HepG2 (cell line): ENCODE measurements around the gene METTL23. TPM values are rescaled to one million over a fixed set of nuclear protein-coding genes. Genes with fewer than 3 reads are reported as not detected.

Experiments used
- AHR ChIP-seq: IDR thresholded peaks from 2 replicates; pipeline ENCODE4 v1.6.1; 2018; ENCODE audit warnings: missing genetic modification reagents, missing compliant biosample characterization
- EED ChIP-seq: sonication (generic); formaldehyde crosslinking; IDR thresholded peaks from 2 replicates; pipeline ENCODE4 v1.5.0; 2020; ENCODE audit warnings: mild to moderate bottlenecking, missing genetic modification reagents
- KDM5B ChIP-seq: sonication (generic); formaldehyde crosslinking; IDR thresholded peaks from 2 replicates; pipeline ENCODE4 v1.4.0; 2020; ENCODE audit warnings: missing genetic modification reagents, mild to moderate bottlenecking, borderline replicate concordance
- MBNL3 ChIP-seq: fragments of 250-450 bp; sonication (Bioruptor Pico); conservative IDR thresholded peaks from 2 replicates; pipeline ENCODE4 v1.8.0; 2022; ENCODE audit warnings: mild to moderate bottlenecking, inconsistent platforms
- NR2C2 ChIP-seq: sonication (generic); formaldehyde crosslinking; IDR thresholded peaks from 2 replicates; pipeline ENCODE4 v1.4.0; 2020; ENCODE audit warnings: missing genetic modification reagents, mild to moderate bottlenecking, moderate library complexity, borderline replicate concordance
- PAX8 ChIP-seq: sonication (generic); formaldehyde crosslinking; IDR thresholded peaks from 2 replicates; pipeline ENCODE4 v1.8.0; 2022; ENCODE audit warnings: mild to moderate bottlenecking, missing genetic modification reagents, borderline replicate concordance
- XRCC5 ChIP-seq: fragments of 200-400 bp; formaldehyde crosslinking; optimal IDR thresholded peaks from 2 replicates; pipeline ENCODE3; 2017; ENCODE audit warnings: mild to moderate bottlenecking, low read length
- ZBTB21 ChIP-seq: sonication (generic); formaldehyde crosslinking; IDR thresholded peaks from 2 replicates; pipeline ENCODE4 v1.4.0; 2020; ENCODE audit warnings: missing genetic modification reagents
- ZFX ChIP-seq: sonication (generic); formaldehyde crosslinking; IDR thresholded peaks from 2 replicates; pipeline ENCODE4 v1.4.0; 2020; ENCODE audit warnings: mild to moderate bottlenecking, low read depth, missing genetic modification reagents, moderate library complexity
- ZNF225 ChIP-seq: sonication (generic); formaldehyde crosslinking; IDR thresholded peaks from 2 replicates; pipeline ENCODE4 v1.4.0; 2020; ENCODE audit warnings: mild to moderate bottlenecking, missing genetic modification reagents
- ZNF589 ChIP-seq: sonication (generic); formaldehyde crosslinking; conservative IDR thresholded peaks from 2 replicates; pipeline ENCODE4 v1.8.0; 2022; ENCODE audit warnings: mild to moderate bottlenecking, moderate library complexity, missing genetic modification reagents
- ZNF598 ChIP-seq: sonication (generic); formaldehyde crosslinking; IDR thresholded peaks from 2 replicates; pipeline ENCODE4 v1.5.1; 2020; ENCODE audit warnings: mild to moderate bottlenecking, missing genetic modification reagents, borderline replicate concordance
- ZNF788 ChIP-seq: sonication (generic); formaldehyde crosslinking; IDR thresholded peaks from 2 replicates; pipeline ENCODE4 v1.5.0; 2020; ENCODE audit warnings: mild to moderate bottlenecking, missing genetic modification reagents, borderline replicate concordance
- ZSCAN31 ChIP-seq: sonication (generic); formaldehyde crosslinking; IDR thresholded peaks from 2 replicates; pipeline ENCODE4 v1.5.0; 2020; ENCODE audit warnings: low read depth, mild to moderate bottlenecking, missing genetic modification reagents
- polyA plus RNA-seq, 8 experiments: library from polyadenylated mRNA; depleted of rRNA in 3 of 8; stranded (reverse) in 7 of 8; unstranded in 1 of 8; fragments of >200 nt; fragmentation: Illumina TruSeq in 4 of 8; extraction: Trizol in 4 of 8; gene quantifications; 2 replicates each; pipeline versions ENCODE4 v1.2.1 to v1.2.3, GENCODE V29; 2011 to 2016; ENCODE audit warnings: low read depth in 4 of 8, missing spikeins in 1 of 8, mixed read lengths in 1 of 8; ENCODE audit not compliant: insufficient read depth in 1 of 8
- total RNA-seq, 5 experiments: library from RNA; depleted of rRNA; stranded (reverse); fragments of >200 nt; fragmentation: Illumina TruSeq; extraction: Trizol; gene quantifications; 2 replicates each; pipeline ENCODE4 v1.2.3, GENCODE V29; 2016; ENCODE audit warnings: low read depth in 1 of 5
- TF ChIP-seq, protein P1 (sequence below): sonication (generic); formaldehyde crosslinking; IDR thresholded peaks from 2 replicates; pipeline ENCODE4 v1.9.0; 2021; ENCODE audit warnings: mild to moderate bottlenecking, missing genetic modification reagents
- TF ChIP-seq, protein P2 (sequence below): IDR thresholded peaks from 2 replicates; pipeline ENCODE4 v1.6.1; 2016; ENCODE audit warnings: mild to moderate bottlenecking, missing biosample characterization, missing genetic modification reagents
- TF ChIP-seq, protein P3 (sequence below): sonication (generic); formaldehyde crosslinking; IDR thresholded peaks from 2 replicates; pipeline ENCODE4 v1.4.0; 2020; ENCODE audit warnings: mild to moderate bottlenecking, missing genetic modification reagents
- TF ChIP-seq, protein P4 (sequence below): sonication (generic); formaldehyde crosslinking; IDR thresholded peaks from 2 replicates; pipeline ENCODE4 v1.4.0; 2020; ENCODE audit warnings: missing genetic modification reagents

The METTL23 gene
- total and polyA plus RNA-seq, 2 of the 13 experiments (the other 11 are each of a cell fraction or from before 2014, with no cell fraction given), result 39.9 to 104 TPM

DNA sequence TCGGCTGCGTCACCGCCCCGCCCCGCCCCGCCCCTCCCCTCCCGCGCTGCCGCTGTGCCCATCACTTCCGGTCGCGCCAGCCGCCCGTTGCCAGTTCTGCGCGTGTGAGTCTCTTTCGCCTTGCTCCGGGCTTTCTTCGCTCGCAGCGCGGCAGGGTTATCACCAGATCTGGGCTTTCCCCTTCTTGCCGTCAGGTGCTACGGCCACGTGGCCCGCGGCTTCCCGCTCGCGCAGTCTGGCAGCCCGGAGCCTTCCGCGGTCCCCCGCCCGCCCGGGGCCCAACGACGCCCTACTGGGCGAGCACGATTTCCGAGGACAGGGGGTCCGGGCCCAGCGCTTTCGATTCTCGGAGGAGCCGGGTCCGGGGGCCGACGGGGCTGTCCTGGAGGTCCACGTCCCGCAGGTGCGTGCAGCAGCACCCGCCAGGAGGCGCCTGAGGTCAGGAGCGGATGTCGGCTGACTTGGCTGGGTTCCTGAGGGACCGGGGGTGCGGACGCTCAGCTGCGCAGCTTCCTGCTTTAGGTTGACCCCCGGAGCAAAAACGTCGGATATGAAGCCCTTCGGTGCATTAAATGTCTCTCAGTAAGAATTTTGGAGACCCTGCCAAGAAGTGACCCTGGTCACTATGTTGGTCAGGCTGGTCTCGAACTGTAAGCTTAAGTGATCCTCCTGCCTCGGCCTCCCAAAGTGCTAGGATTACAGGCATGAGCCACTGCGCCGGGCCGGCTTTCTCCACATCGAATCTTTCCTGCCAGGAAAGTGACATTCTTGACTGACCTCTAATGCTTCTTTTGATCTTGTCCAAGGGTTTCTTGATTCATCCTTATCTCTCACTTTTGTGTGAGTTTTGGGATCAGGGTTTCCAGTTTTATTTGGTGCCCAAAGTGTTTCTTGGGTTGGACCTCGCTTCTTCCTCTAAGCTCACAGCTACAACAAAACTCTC, at the start of gene METTL23 (continued):
- TF ChIP-seq, protein P1, sequence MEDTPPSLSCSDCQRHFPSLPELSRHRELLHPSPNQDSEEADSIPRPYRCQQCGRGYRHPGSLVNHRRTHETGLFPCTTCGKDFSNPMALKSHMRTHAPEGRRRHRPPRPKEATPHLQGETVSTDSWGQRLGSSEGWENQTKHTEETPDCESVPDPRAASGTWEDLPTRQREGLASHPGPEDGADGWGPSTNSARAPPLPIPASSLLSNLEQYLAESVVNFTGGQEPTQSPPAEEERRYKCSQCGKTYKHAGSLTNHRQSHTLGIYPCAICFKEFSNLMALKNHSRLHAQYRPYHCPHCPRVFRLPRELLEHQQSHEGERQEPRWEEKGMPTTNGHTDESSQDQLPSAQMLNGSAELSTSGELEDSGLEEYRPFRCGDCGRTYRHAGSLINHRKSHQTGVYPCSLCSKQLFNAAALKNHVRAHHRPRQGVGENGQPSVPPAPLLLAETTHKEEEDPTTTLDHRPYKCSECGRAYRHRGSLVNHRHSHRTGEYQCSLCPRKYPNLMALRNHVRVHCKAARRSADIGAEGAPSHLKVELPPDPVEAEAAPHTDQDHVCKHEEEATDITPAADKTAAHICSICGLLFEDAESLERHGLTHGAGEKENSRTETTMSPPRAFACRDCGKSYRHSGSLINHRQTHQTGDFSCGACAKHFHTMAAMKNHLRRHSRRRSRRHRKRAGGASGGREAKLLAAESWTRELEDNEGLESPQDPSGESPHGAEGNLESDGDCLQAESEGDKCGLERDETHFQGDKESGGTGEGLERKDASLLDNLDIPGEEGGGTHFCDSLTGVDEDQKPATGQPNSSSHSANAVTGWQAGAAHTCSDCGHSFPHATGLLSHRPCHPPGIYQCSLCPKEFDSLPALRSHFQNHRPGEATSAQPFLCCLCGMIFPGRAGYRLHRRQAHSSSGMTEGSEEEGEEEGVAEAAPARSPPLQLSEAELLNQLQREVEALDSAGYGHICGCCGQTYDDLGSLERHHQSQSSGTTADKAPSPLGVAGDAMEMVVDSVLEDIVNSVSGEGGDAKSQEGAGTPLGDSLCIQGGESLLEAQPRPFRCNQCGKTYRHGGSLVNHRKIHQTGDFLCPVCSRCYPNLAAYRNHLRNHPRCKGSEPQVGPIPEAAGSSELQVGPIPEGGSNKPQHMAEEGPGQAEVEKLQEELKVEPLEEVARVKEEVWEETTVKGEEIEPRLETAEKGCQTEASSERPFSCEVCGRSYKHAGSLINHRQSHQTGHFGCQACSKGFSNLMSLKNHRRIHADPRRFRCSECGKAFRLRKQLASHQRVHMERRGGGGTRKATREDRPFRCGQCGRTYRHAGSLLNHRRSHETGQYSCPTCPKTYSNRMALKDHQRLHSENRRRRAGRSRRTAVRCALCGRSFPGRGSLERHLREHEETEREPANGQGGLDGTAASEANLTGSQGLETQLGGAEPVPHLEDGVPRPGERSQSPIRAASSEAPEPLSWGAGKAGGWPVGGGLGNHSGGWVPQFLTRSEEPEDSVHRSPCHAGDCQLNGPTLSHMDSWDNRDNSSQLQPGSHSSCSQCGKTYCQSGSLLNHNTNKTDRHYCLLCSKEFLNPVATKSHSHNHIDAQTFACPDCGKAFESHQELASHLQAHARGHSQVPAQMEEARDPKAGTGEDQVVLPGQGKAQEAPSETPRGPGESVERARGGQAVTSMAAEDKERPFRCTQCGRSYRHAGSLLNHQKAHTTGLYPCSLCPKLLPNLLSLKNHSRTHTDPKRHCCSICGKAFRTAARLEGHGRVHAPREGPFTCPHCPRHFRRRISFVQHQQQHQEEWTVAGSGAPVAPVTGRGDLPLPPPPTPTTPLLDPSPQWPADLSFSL (CRISPR knock-in tag), result no peak
- 0 out of 2 replicates have a peak, but pooled peaks have one; percentile 6 for TF ChIP-seq ZNF788
- TF ChIP-seq, protein P2, sequence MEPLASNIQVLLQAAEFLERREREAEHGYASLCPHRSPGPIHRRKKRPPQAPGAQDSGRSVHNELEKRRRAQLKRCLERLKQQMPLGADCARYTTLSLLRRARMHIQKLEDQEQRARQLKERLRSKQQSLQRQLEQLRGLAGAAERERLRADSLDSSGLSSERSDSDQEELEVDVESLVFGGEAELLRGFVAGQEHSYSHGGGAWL, result peak; percentile 46; the same call in 1 of the 2 replicates
- no peak; the same call in 1 of the 2 replicates for TF ChIP-seq ZSCAN31
- TF ChIP-seq ZNF598 (CRISPR knock-in tag), result no peak
- peak; percentile 50; the same call in 1 of the 2 replicates for TF ChIP-seq ZFX (CRISPR knock-in tag)
- TF ChIP-seq EED (CRISPR knock-in tag), result no peak; the same call in 1 of the 2 replicates
- peak; percentile 63; the same call in 1 of the 2 replicates for TF ChIP-seq KDM5B (CRISPR knock-in tag)
- no peak; the same call in 1 of the 2 replicates for TF ChIP-seq ZBTB21
- peak; percentile 80; the same call in 1 of the 2 replicates for TF ChIP-seq ZNF225 (CRISPR knock-in tag)
- TF ChIP-seq ZNF589 (CRISPR knock-in tag), result peak; percentile 96
- TF ChIP-seq NR2C2 (CRISPR knock-in tag), result peak; percentile 57; the same call in 1 of the 2 replicates
- TF ChIP-seq PAX8, result no peak
- no peak for TF ChIP-seq MBNL3
- TF ChIP-seq AHR (CRISPR knock-in tag), result no peak
- TF ChIP-seq XRCC5, result peak; percentile 70
- TF ChIP-seq, protein P3, sequence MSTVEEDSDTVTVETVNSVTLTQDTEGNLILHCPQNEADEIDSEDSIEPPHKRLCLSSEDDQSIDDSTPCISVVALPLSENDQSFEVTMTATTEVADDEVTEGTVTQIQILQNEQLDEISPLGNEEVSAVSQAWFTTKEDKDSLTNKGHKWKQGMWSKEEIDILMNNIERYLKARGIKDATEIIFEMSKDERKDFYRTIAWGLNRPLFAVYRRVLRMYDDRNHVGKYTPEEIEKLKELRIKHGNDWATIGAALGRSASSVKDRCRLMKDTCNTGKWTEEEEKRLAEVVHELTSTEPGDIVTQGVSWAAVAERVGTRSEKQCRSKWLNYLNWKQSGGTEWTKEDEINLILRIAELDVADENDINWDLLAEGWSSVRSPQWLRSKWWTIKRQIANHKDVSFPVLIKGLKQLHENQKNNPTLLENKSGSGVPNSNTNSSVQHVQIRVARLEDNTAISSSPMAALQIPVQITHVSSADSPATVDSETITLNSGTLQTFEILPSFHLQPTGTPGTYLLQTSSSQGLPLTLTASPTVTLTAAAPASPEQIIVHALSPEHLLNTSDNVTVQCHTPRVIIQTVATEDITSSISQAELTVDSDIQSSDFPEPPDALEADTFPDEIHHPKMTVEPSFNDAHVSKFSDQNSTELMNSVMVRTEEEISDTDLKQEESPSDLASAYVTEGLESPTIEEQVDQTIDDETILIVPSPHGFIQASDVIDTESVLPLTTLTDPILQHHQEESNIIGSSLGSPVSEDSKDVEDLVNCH (CRISPR knock-in tag), result 0 out of 2 replicates have a peak, but pooled peaks have one; percentile 76
- TF ChIP-seq, protein P4, sequence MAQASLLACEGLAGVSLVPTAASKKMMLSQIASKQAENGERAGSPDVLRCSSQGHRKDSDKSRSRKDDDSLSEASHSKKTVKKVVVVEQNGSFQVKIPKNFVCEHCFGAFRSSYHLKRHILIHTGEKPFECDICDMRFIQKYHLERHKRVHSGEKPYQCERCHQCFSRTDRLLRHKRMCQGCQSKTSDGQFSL (CRISPR knock-in tag), result no peak
